Activated CD8-positive, alpha-beta memory T cell treated with anti-CD3 and anti-CD28 coated beads, Interleukin-2, amount 10 ng/mL, durations not matched to agents 7 days and 5 days (primary cell): ENCODE results near the gene UBE2G1. TPM values are rescaled to one million over a fixed set of nuclear protein-coding genes. Genes with fewer than 3 reads are reported as not detected.
"Not testable (repeated sequence)": the region's sequence is repeated elsewhere in the genome, so short reads cannot be mapped to it uniquely, and the experiment has no call there.

ENCODE experiments used
- ATAC-seq: fragments of 150-1000 bp; cut with Tn5 transposase; one replicate; pipeline ENCODE4 v1.10.0; 2021; ENCODE audit warnings: moderate library complexity
- CTCF ChIA-PET: fragments of 350-600 bp; sonication (Branson Sonifier 250); formaldehyde crosslinking; loops from one replicate; lab custom pipeline; 2021; ENCODE audit warnings: antibody characterized with exemption; lab: Charles Lee
- DNase-seq: peaks from one replicate; pipeline ENCODE4 v3.0.0-alpha.2; 2020
- H3K27ac Mint-ChIP-seq: one replicate; pipeline ENCODE4 v1.8.0; 2021; ENCODE audit warnings: mild to moderate bottlenecking, mixed read lengths
- H3K27me3 Mint-ChIP-seq: one replicate; pipeline ENCODE4 v1.8.0; 2021; ENCODE audit warnings: mixed read lengths
- H3K36me3 Mint-ChIP-seq: one replicate; pipeline ENCODE4 v1.8.0; 2021; ENCODE audit warnings: mild to moderate bottlenecking, mixed read lengths
- H3K4me1 Mint-ChIP-seq: one replicate; pipeline ENCODE4 v1.8.0; 2021; ENCODE audit warnings: mixed read lengths
- H3K4me3 Mint-ChIP-seq: one replicate; pipeline ENCODE4 v1.8.0; 2021; ENCODE audit warnings: mild to moderate bottlenecking, moderate library complexity, mixed read lengths
- H3K9me3 Mint-ChIP-seq: one replicate; pipeline ENCODE4 v1.8.0; 2022; ENCODE audit warnings: low read depth, mixed read lengths
- total RNA-seq, 2 experiments: library from RNA; stranded (reverse); gene quantifications; one replicate each; pipeline ENCODE4 v1.2.3, GENCODE V29; 2021

The UBE2G1 gene
- total RNA-seq, 2 experiments from 2014 or later = 77.1 to 83.0 TPM

GRCh38 chr17:4367177-4367576, 702 bp upstream of the UBE2G1 start:
- not testable (repeated sequence) for DNase-seq, H3K9me3 Mint-ChIP-seq, ATAC-seq, H3K27me3 Mint-ChIP-seq, H3K4me3 Mint-ChIP-seq
- CTCF ChIA-PET = interaction anchor here (0.6 to 2.4 kb wide), 4 partner anchors 8 to 152 kb away, joined by 3 to 8 read pairs (median 3); no protein-coding TSS in a partner anchor
- H3K27ac Mint-ChIP-seq = peak overlapping the region; percentile 85
- H3K36me3 Mint-ChIP-seq = peaks cover 12% of the 10 kb centered on the region
- peaks cover 36% of the 10 kb centered on the region for H3K4me1 Mint-ChIP-seq

DNA sequence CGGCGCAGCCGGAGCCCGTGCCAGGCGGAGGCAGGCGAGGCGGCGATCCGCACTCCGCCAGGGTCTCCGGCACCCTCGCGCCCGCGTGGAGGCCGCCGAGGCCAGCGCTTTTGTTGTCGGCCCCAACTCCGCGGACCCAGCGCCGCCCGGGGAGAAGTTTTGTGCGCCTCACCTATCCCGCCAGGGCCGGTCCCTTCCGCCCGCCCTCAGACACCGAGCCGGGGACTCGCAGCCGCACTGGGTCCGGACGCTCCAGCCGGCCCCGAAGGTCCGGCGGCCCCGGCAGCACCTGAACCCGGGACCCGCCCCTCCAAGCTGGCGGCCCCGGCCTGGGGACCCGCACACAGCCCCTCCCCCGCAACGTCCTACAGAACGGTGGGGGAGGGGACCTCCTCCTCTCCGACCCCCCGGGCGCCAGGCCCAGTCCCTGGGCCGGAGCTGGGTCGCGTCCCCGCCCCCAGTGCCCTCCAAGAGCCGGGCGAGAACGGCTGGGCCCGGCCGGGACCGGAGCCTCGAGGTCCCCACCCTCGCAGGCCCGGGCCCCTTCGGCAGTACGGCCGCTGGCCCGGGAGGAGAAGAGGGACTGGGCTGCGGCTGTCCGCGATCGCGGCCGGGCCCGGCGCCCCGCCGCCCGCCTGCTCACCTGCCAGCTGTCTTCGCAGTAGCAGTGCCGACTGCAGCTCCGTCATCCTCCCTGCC, 698 bp downstream of the UBE2G1 start:
- CTCF ChIA-PET = interaction anchor here (1.1 to 2.4 kb wide), 5 partner anchors 10 to 201 kb away, joined by 3 to 8 read pairs (median 4); no protein-coding TSS in a partner anchor
- Mint-ChIP-seq H3K36me3 (peaks cover 18% of the 10 kb centered on the region), H3K27me3 (no peaks in the 10 kb centered on the region), H3K4me1 (peaks cover 38% of the 10 kb centered on the region), H3K27ac (peak overlapping the region; percentile 32), H3K4me3 (peak overlapping the region; percentile 65), H3K9me3 (no peaks in the 10 kb centered on the region)
- peak; percentile 64 for DNase-seq
- ATAC-seq = peak; percentile 5

GRCh38 chr17:4365103-4365627, 1.3 kb downstream of the UBE2G1 start:
- DNase-seq = peak; percentile 95
- peaks cover 37% of the 10 kb centered on the region for H3K4me1 Mint-ChIP-seq
- H3K27ac Mint-ChIP-seq = peak overlapping the region; percentile 86
- peak overlapping the region; percentile 84 for H3K4me3 Mint-ChIP-seq
- peak; percentile 65 for ATAC-seq
- H3K27me3 Mint-ChIP-seq = no peaks in the 10 kb centered on the region
- no peaks in the 10 kb centered on the region for H3K9me3 Mint-ChIP-seq
- H3K36me3 Mint-ChIP-seq = peaks cover 19% of the 10 kb centered on the region
- CTCF ChIA-PET = interaction anchor here (1.2 to 2.4 kb wide), 4 partner anchors 10 to 149 kb away, joined by 3 to 8 read pairs (median 4); no protein-coding TSS in a partner anchor

- H3K4me3 Mint-ChIP-seq = peak overlapping the region; percentile 84
- H3K36me3 Mint-ChIP-seq = peaks cover 23% of the 10 kb centered on the region
- H3K4me1 Mint-ChIP-seq = peaks cover 39% of the 10 kb centered on the region
- peak overlapping the region; percentile 86 for H3K27ac Mint-ChIP-seq
- H3K9me3 Mint-ChIP-seq = no peaks in the 10 kb centered on the region
- ATAC-seq = no peak
- H3K27me3 Mint-ChIP-seq = no peaks in the 10 kb centered on the region
- CTCF ChIA-PET = interaction anchor here (1.2 to 2.4 kb wide), 3 partner anchors 11 to 51 kb away, joined by 3 to 8 read pairs (median 4); no protein-coding TSS in a partner anchor
- no peak for DNase-seq
Observed at GRCh38 chr17:4364622-4365041, 1.8 kb downstream of the UBE2G1 start.

GRCh38 chr17:4362141-4362540, 4.3 kb downstream of the UBE2G1 start:
- Mint-ChIP-seq H3K36me3 (peaks cover 27% of the 10 kb centered on the region), H3K27ac (peak overlapping the region; percentile 9), H3K4me1 (peaks cover 51% of the 10 kb centered on the region), H3K9me3 (no peaks in the 10 kb centered on the region), H3K27me3 (no peaks in the 10 kb centered on the region), H3K4me3 (no peak overlapping the region)
- ATAC-seq (no peak), DNase-seq (no peak)
- CTCF ChIA-PET = no interaction called here

GRCh38 chr17:4358154-4358553, 8.3 kb downstream of the UBE2G1 start:
- no peak overlapping the region for H3K4me3 Mint-ChIP-seq
- H3K27me3 Mint-ChIP-seq = no peaks in the 10 kb centered on the region
- peaks cover 20% of the 10 kb centered on the region for H3K36me3 Mint-ChIP-seq
- H3K9me3 Mint-ChIP-seq = no peaks in the 10 kb centered on the region
- DNase-seq = no peak
- CTCF ChIA-PET = interaction anchor here (1.0 kb wide), 1 partner anchor 32 kb away, joined by 3 read pairs; no protein-coding TSS in a partner anchor
- peaks cover 44% of the 10 kb centered on the region for H3K4me1 Mint-ChIP-seq
- no peak for ATAC-seq
- no peak overlapping the region for H3K27ac Mint-ChIP-seq

- CTCF ChIA-PET = no interaction called here
- Mint-ChIP-seq H3K4me3 (no peak overlapping the region), H3K36me3 (peaks cover 20% of the 10 kb centered on the region), H3K27me3 (no peaks in the 10 kb centered on the region), H3K9me3 (no peaks in the 10 kb centered on the region), H3K27ac (no peak overlapping the region), H3K4me1 (peaks cover 41% of the 10 kb centered on the region)
- DNase-seq (no peak), ATAC-seq (no peak)
Observed at GRCh38 chr17:4357671-4358070, 8.8 kb downstream of the UBE2G1 start.

GRCh38 chr17:4357030-4357628, 9.3 kb downstream of the UBE2G1 start:
- ATAC-seq (no peak), DNase-seq (no peak)
- CTCF ChIA-PET = no interaction called here
- H3K4me1 Mint-ChIP-seq = peaks cover 35% of the 10 kb centered on the region
- H3K9me3 Mint-ChIP-seq = no peaks in the 10 kb centered on the region
- no peaks in the 10 kb centered on the region for H3K27me3 Mint-ChIP-seq
- H3K4me3 Mint-ChIP-seq = no peak overlapping the region
- no peak overlapping the region for H3K27ac Mint-ChIP-seq
- H3K36me3 Mint-ChIP-seq = peaks cover 17% of the 10 kb centered on the region

GRCh38 chr17:4354862-4355514, 11.5 kb downstream of the UBE2G1 start:
- ATAC-seq (no peak), DNase-seq (no peak)
- H3K4me1 Mint-ChIP-seq = peaks cover 26% of the 10 kb centered on the region
- no peak overlapping the region for H3K4me3 Mint-ChIP-seq
- CTCF ChIA-PET = interaction anchor here (0.6 to 2.0 kb wide), 3 partner anchors 17 to 138 kb away, joined by 3 to 4 read pairs (median 4); no protein-coding TSS in a partner anchor
- no peak overlapping the region for H3K27ac Mint-ChIP-seq
- peaks cover 9% of the 10 kb centered on the region for H3K36me3 Mint-ChIP-seq
- no peaks in the 10 kb centered on the region for H3K27me3 Mint-ChIP-seq
- H3K9me3 Mint-ChIP-seq = no peaks in the 10 kb centered on the region

GRCh38 chr17:4354206-4354605, 12.3 kb downstream of the UBE2G1 start:
- no peak for ATAC-seq
- Mint-ChIP-seq H3K36me3 (peaks cover 7% of the 10 kb centered on the region), H3K4me1 (peaks cover 20% of the 10 kb centered on the region), H3K9me3 (no peaks in the 10 kb centered on the region), H3K27me3 (no peaks in the 10 kb centered on the region), H3K4me3 (no peak overlapping the region), H3K27ac (no peak overlapping the region)
- CTCF ChIA-PET = interaction anchor here (1.3 to 2.0 kb wide), 3 partner anchors 11 to 138 kb away, joined by 4 read pairs; no protein-coding TSS in a partner anchor
- DNase-seq = no peak

- not testable (repeated sequence) for H3K27me3 Mint-ChIP-seq, ATAC-seq, H3K36me3 Mint-ChIP-seq, H3K4me3 Mint-ChIP-seq, H3K9me3 Mint-ChIP-seq, H3K27ac Mint-ChIP-seq, DNase-seq
- H3K4me1 Mint-ChIP-seq = peaks cover 20% of the 10 kb centered on the region
- CTCF ChIA-PET = interaction anchor here (0.6 to 0.8 kb wide), 2 partner anchors 98 to 302 kb away, joined by 3 to 5 read pairs; no protein-coding TSS in a partner anchor
Observed at GRCh38 chr17:4350214-4350613, 16.3 kb downstream of the UBE2G1 start.

- no peak overlapping the region for H3K4me3 Mint-ChIP-seq
- peaks cover 11% of the 10 kb centered on the region for H3K4me1 Mint-ChIP-seq
- CTCF ChIA-PET = no interaction called here
- ATAC-seq (no peak), DNase-seq (no peak)
- H3K9me3 Mint-ChIP-seq = no peaks in the 10 kb centered on the region
- H3K27ac Mint-ChIP-seq = no peak overlapping the region
- H3K36me3 Mint-ChIP-seq = no peaks in the 10 kb centered on the region
- H3K27me3 Mint-ChIP-seq = no peaks in the 10 kb centered on the region
Observed at GRCh38 chr17:4345581-4346252, 20.8 kb downstream of the UBE2G1 start.
